Astrocyte (in vitro differentiated cells and primary cell): ENCODE results near the gene SPOCK1. TPM values are rescaled to one million over a fixed set of nuclear protein-coding genes. Genes with fewer than 3 reads are reported as not detected.

Source experiments
- DNase-seq: peaks from one replicate; pipeline ENCODE4 v3.0.0-alpha.2; 2010; ENCODE audit warnings: low read depth
- FAIRE-seq: peaks from 2 replicates; lab custom pipeline; 2011; peaks lifted over from hg19 to GRCh38; lab: Jason Lieb, UNC
- H2AFZ ChIP-seq: 2 replicates; pipeline ENCODE4 v1.6.0; 2012; ENCODE audit warnings: low read depth, low read length, inconsistent platforms
- H3K27ac ChIP-seq: 2 replicates; pipeline ENCODE4 v1.5.1; 2011; ENCODE audit warnings: low read depth, low read length, inconsistent platforms
- H3K27me3 ChIP-seq: 2 replicates; pipeline ENCODE4 v1.6.0; 2011; ENCODE audit warnings: low read length, inconsistent platforms; ENCODE audit not compliant: insufficient read depth
- H3K36me3 ChIP-seq: 2 replicates; pipeline ENCODE4 v1.5.1; 2011; ENCODE audit warnings: low read length, inconsistent platforms; ENCODE audit not compliant: insufficient read depth
- H3K4me1 ChIP-seq: 2 replicates; pipeline ENCODE4 v1.5.1; 2011; ENCODE audit warnings: low read length, inconsistent platforms; ENCODE audit not compliant: insufficient read depth
- H3K4me2 ChIP-seq: 2 replicates; pipeline ENCODE4 v1.6.0; 2012; ENCODE audit warnings: low read length, inconsistent platforms
- H3K4me3 ChIP-seq: 2 replicates; pipeline ENCODE4 v1.5.1; 2011; ENCODE audit warnings: low read depth, mild to moderate bottlenecking, low read length, inconsistent platforms; ENCODE audit not compliant: insufficient read depth
- H3K79me2 ChIP-seq: 2 replicates; pipeline ENCODE4 v1.6.0; 2012; ENCODE audit warnings: mild to moderate bottlenecking, low read length, inconsistent platforms; ENCODE audit not compliant: insufficient read depth
- H3K9ac ChIP-seq: 2 replicates; pipeline ENCODE4 v1.6.0; 2012; ENCODE audit warnings: mild to moderate bottlenecking, low read length, inconsistent platforms
- H3K9me3 ChIP-seq: 2 replicates; pipeline ENCODE4 v1.5.1; 2012; ENCODE audit warnings: low read depth, mild to moderate bottlenecking, low read length, inconsistent platforms; ENCODE audit not compliant: insufficient read depth
- H4K20me1 ChIP-seq: 2 replicates; pipeline ENCODE4 v1.6.0; 2012; ENCODE audit warnings: low read length, inconsistent platforms; ENCODE audit not compliant: insufficient read depth
- H3K27ac Mint-ChIP-seq: one replicate; pipeline ENCODE4 v1.8.0; 2021; ENCODE audit warnings: mild to moderate bottlenecking, mixed read lengths; ENCODE audit not compliant: unreplicated experiment
- H3K27me3 Mint-ChIP-seq: one replicate; pipeline ENCODE4 v1.8.0; 2021; ENCODE audit warnings: low read depth, mixed read lengths; ENCODE audit not compliant: unreplicated experiment
- H3K36me3 Mint-ChIP-seq: one replicate; pipeline ENCODE4 v1.8.0; 2021; ENCODE audit warnings: low read depth, mixed read lengths; ENCODE audit not compliant: unreplicated experiment
- H3K4me1 Mint-ChIP-seq: one replicate; pipeline ENCODE4 v1.8.0; 2021; ENCODE audit warnings: low read depth, mixed read lengths; ENCODE audit not compliant: unreplicated experiment
- H3K4me3 Mint-ChIP-seq: one replicate; pipeline ENCODE4 v1.8.0; 2021; ENCODE audit warnings: mild to moderate bottlenecking, moderate library complexity, mixed read lengths; ENCODE audit not compliant: unreplicated experiment
- H3K9me3 Mint-ChIP-seq: one replicate; pipeline ENCODE4 v1.8.0; 2021; ENCODE audit warnings: mild to moderate bottlenecking, mixed read lengths; ENCODE audit not compliant: unreplicated experiment
- EZH2 ChIP-seq: IDR thresholded peaks from 2 replicates; pipeline ENCODE4 v1.6.1; 2012; ENCODE audit warnings: mild to moderate bottlenecking, low read length, inconsistent platforms; ENCODE audit not compliant: insufficient read depth
- total RNA-seq: library from RNA; stranded (reverse); gene quantifications from 2 replicates; pipeline ENCODE4 v1.2.1, GENCODE V29; 2021
- TF ChIP-seq, protein P1 (sequence below): IDR thresholded peaks from 2 replicates; pipeline ENCODE4 v1.5.1; 2011; ENCODE audit warnings: low read depth, mild to moderate bottlenecking, inconsistent platforms, low read length, moderate library complexity; ENCODE audit not compliant: insufficient read depth

The SPOCK1 gene
- total RNA-seq, 1 donor from 2014 or later: 53.5 TPM

DNA sequence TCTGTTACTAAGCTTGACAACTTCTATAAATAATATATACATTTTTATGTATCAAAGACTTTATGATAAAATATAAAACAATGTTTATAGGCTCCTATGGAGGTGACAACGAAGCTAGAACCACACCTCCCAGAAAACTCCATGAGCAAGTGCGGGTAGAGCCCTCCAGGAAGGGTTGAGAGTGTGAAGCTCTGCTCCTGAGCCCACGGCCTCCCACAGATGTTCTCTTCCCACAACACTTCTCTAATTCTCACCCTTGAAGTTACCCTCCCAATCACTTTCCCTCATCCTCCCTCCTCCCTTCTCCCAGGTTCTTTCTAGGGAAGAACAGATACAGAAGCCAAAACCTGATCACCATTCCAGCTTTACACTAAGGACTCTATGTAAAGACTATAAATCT is 427.6 kb downstream of the SPOCK1 start:
- Histone ChIP-seq H3K79me2 (no peaks in the 10 kb centered on the region), H3K36me3 (no peaks in the 10 kb centered on the region), H3K27me3 (no peaks in the 10 kb centered on the region), H3K4me2 (no peak overlapping the region), H3K27ac (no peak overlapping the region), H3K4me3 (no peak overlapping the region), H3K4me1 (peaks cover 12% of the 10 kb centered on the region), H3K9ac (no peak overlapping the region), H2AFZ (no peak overlapping the region), H4K20me1 (no peaks in the 10 kb centered on the region), H3K9me3 (no peaks in the 10 kb centered on the region)
- peaks cover 3% of the 10 kb centered on the region for H3K27me3 Mint-ChIP-seq
- no peaks in the 10 kb centered on the region for H3K9me3 Mint-ChIP-seq
- no peak overlapping the region for H3K4me3 Mint-ChIP-seq
- peaks cover 6% of the 10 kb centered on the region for H3K4me1 Mint-ChIP-seq
- no peak for TF ChIP-seq EZH2
- TF ChIP-seq, protein P1, sequence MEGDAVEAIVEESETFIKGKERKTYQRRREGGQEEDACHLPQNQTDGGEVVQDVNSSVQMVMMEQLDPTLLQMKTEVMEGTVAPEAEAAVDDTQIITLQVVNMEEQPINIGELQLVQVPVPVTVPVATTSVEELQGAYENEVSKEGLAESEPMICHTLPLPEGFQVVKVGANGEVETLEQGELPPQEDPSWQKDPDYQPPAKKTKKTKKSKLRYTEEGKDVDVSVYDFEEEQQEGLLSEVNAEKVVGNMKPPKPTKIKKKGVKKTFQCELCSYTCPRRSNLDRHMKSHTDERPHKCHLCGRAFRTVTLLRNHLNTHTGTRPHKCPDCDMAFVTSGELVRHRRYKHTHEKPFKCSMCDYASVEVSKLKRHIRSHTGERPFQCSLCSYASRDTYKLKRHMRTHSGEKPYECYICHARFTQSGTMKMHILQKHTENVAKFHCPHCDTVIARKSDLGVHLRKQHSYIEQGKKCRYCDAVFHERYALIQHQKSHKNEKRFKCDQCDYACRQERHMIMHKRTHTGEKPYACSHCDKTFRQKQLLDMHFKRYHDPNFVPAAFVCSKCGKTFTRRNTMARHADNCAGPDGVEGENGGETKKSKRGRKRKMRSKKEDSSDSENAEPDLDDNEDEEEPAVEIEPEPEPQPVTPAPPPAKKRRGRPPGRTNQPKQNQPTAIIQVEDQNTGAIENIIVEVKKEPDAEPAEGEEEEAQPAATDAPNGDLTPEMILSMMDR: no peak
- DNase-seq (no peak), FAIRE-seq (no peak)
- peaks cover 2% of the 10 kb centered on the region for H3K36me3 Mint-ChIP-seq
- H3K27ac Mint-ChIP-seq: no peak overlapping the region

GRCh38 chr5:137070521-137070920 is 428.6 kb downstream of the SPOCK1 start:
- H3K27ac ChIP-seq: no peak overlapping the region
- Mint-ChIP-seq H3K9me3 (no peaks in the 10 kb centered on the region), H3K27me3 (peaks cover 3% of the 10 kb centered on the region), H3K4me3 (no peak overlapping the region), H3K4me1 (peaks cover 6% of the 10 kb centered on the region), H3K27ac (no peak overlapping the region), H3K36me3 (peaks cover 2% of the 10 kb centered on the region)
- no peaks in the 10 kb centered on the region for H4K20me1 ChIP-seq
- H3K9ac ChIP-seq: no peak overlapping the region
- TF ChIP-seq EZH2: no peak
- TF ChIP-seq, protein P1: no peak
- H3K27me3 ChIP-seq: no peaks in the 10 kb centered on the region
- no peak overlapping the region for H3K4me2 ChIP-seq
- no peaks in the 10 kb centered on the region for H3K9me3 ChIP-seq
- H3K4me3 ChIP-seq: no peak overlapping the region
- FAIRE-seq (no peak), DNase-seq (no peak)
- H3K4me1 ChIP-seq: peaks cover 12% of the 10 kb centered on the region
- no peaks in the 10 kb centered on the region for H3K36me3 ChIP-seq
- H3K79me2 ChIP-seq: no peaks in the 10 kb centered on the region
- H2AFZ ChIP-seq: no peak overlapping the region

GRCh38 chr5:137069358-137069757 is 429.8 kb downstream of the SPOCK1 start:
- H3K9me3 Mint-ChIP-seq: no peaks in the 10 kb centered on the region
- Histone ChIP-seq H3K27me3 (no peaks in the 10 kb centered on the region), H3K4me1 (peaks cover 12% of the 10 kb centered on the region), H3K79me2 (no peaks in the 10 kb centered on the region), H4K20me1 (no peaks in the 10 kb centered on the region), H3K9me3 (no peaks in the 10 kb centered on the region), H3K9ac (no peak overlapping the region), H3K4me3 (no peak overlapping the region), H3K4me2 (no peak overlapping the region), H3K27ac (no peak overlapping the region), H3K36me3 (no peaks in the 10 kb centered on the region), H2AFZ (no peak overlapping the region)
- H3K36me3 Mint-ChIP-seq: peaks cover 2% of the 10 kb centered on the region
- FAIRE-seq (no peak), DNase-seq (no peak)
- peaks cover 6% of the 10 kb centered on the region for H3K4me1 Mint-ChIP-seq
- no peak for TF ChIP-seq EZH2
- TF ChIP-seq, protein P1: no peak
- peaks cover 3% of the 10 kb centered on the region for H3K27me3 Mint-ChIP-seq
- no peak overlapping the region for H3K27ac Mint-ChIP-seq
- H3K4me3 Mint-ChIP-seq: no peak overlapping the region
